Endodermal cell (in vitro differentiated cells): ENCODE results near the gene BCAN. TPM values are rescaled to one million over a fixed set of nuclear protein-coding genes. Genes with fewer than 3 reads are reported as not detected.
A peak's percentile ranks its signal among the peaks of the same experiment; 100 is the strongest.
"Not testable (repeated sequence)": the region's sequence is repeated elsewhere in the genome, so short reads cannot be mapped to it uniquely, and the experiment has no call there.

ENCODE experiments used
- DNase-seq: peaks from one replicate; pipeline ENCODE4 v3.0.0-alpha.2; 2017
- H3K27ac ChIP-seq: 2 replicates; pipeline ENCODE4 v1.5.1; 2013; ENCODE audit warnings: mild to moderate bottlenecking, low read depth, low read length, moderate library complexity
- H3K27me3 ChIP-seq: 2 replicates; pipeline ENCODE4 v1.6.1; 2013; ENCODE audit warnings: mild to moderate bottlenecking, low read length, moderate library complexity; ENCODE audit not compliant: insufficient read depth, control insufficient read depth, poor library complexity, severe bottlenecking
- H3K36me3 ChIP-seq: 2 replicates; pipeline ENCODE4 v1.7.0; 2013; ENCODE audit warnings: mild to moderate bottlenecking, low read length, moderate library complexity; ENCODE audit not compliant: control insufficient read depth, insufficient read depth
- H3K4me1 ChIP-seq: one replicate; pipeline ENCODE4 v1.7.0; 2013; ENCODE audit warnings: low read length; ENCODE audit not compliant: control insufficient read depth, insufficient read depth
- H3K4me3 ChIP-seq: 2 replicates; pipeline ENCODE4 v1.5.1; 2013; ENCODE audit warnings: mild to moderate bottlenecking, low read length, moderate library complexity
- H3K9ac ChIP-seq: 2 replicates; pipeline ENCODE4 v1.6.1; 2013; ENCODE audit warnings: mild to moderate bottlenecking, low read length, moderate library complexity; ENCODE audit not compliant: poor library complexity, severe bottlenecking; ENCODE audit errors: extremely low read depth
- H3K9me3 ChIP-seq: 2 replicates; pipeline ENCODE4 v1.6.1; 2013; ENCODE audit warnings: mild to moderate bottlenecking, low read length, moderate library complexity; ENCODE audit not compliant: control insufficient read depth
- H3K27ac Mint-ChIP-seq: 2 replicates; pipeline ENCODE4 v1.8.0; 2020; ENCODE audit warnings: mixed read lengths
- H3K27me3 Mint-ChIP-seq: 2 replicates; pipeline ENCODE4 v1.8.0; 2021; ENCODE audit warnings: mild to moderate bottlenecking, mixed read lengths; ENCODE audit not compliant: insufficient read depth
- H3K36me3 Mint-ChIP-seq: 2 replicates; pipeline ENCODE4 v1.8.0; 2020; ENCODE audit warnings: low read depth, mixed read lengths
- H3K4me1 Mint-ChIP-seq: 2 replicates; pipeline ENCODE4 v1.8.0; 2020; ENCODE audit warnings: mixed read lengths
- H3K4me3 Mint-ChIP-seq: 2 replicates; pipeline ENCODE4 v1.8.0; 2020; ENCODE audit warnings: mild to moderate bottlenecking, moderate library complexity, mixed read lengths
- H3K9me3 Mint-ChIP-seq: 2 replicates; pipeline ENCODE4 v1.8.0; 2020; ENCODE audit warnings: mild to moderate bottlenecking, mixed read lengths
- CTCF ChIP-seq: fragments of 200-600 bp; sonication (generic); conservative IDR thresholded peaks from 2 replicates; pipeline ENCODE4 v1.5.0; 2021; ENCODE audit warnings: antibody characterized with exemption, mild to moderate bottlenecking
- WGBS, 2 experiments: methylation state at CpG; one replicate each; pipeline versions ENCODE4 v1.1.5 to v1.1.7; 2013; ENCODE audit warnings: missing lambda C conversion rate in 2 of 2, mixed read lengths in 1 of 2; ENCODE audit not compliant: insufficient coverage in 1 of 2, insufficient read length in 1 of 2; 5-methylcytosine and 5-hydroxymethylcytosine counted together
- total RNA-seq, 2 donors: library from RNA; stranded (reverse); fragmentation: NEBNext Ultra II Directional in 1 of 2; extraction: Animal tissue kit (Norgen Biotek cat#: 25700) in 1 of 2; gene quantifications; 2 replicates in 1 of 2; 3 replicates in 1 of 2; pipeline ENCODE4 v1.2.1, GENCODE V29; 2021

BCAN gene
- total RNA-seq, 2 donors from 2014 or later, result 0.31 TPM; not detected in 1

- Histone ChIP-seq H3K4me3 (no peak overlapping the region), H3K9ac (no peak overlapping the region), H3K36me3 (no peaks in the 10 kb centered on the region), H3K4me1 (no peaks in the 10 kb centered on the region), H3K9me3 (no peaks in the 10 kb centered on the region), H3K27me3 (no peaks in the 10 kb centered on the region), H3K27ac (no peak overlapping the region)
- H3K4me1 Mint-ChIP-seq, result no peaks in the 10 kb centered on the region
- no peak overlapping the region for H3K27ac Mint-ChIP-seq
- no peak overlapping the region for H3K4me3 Mint-ChIP-seq
- no peaks in the 10 kb centered on the region for H3K36me3 Mint-ChIP-seq
- peaks cover 5% of the 10 kb centered on the region for H3K27me3 Mint-ChIP-seq
- peak; percentile 85 for TF ChIP-seq CTCF
- no peaks in the 10 kb centered on the region for H3K9me3 Mint-ChIP-seq
- peak; percentile 86 for DNase-seq
- 37 to 44% methylated on average over 7 of the region's 7 CpGs for WGBS, 2 experiments
Measured at GRCh38 chr1:156608036-156608674, 33.8 kb upstream of the BCAN start.

- no peaks in the 10 kb centered on the region for H3K4me1 ChIP-seq
Measured at GRCh38 chr1:156608981-156609380, 32.9 kb upstream of the BCAN start.

GRCh38 chr1:156610072-156610471, 31.8 kb upstream of the BCAN start:
- not testable (repeated sequence) for H3K9me3 ChIP-seq, H3K4me3 Mint-ChIP-seq, H3K9ac ChIP-seq, H3K27me3 ChIP-seq, H3K27ac ChIP-seq, H3K36me3 Mint-ChIP-seq, H3K36me3 ChIP-seq, DNase-seq, H3K4me1 Mint-ChIP-seq, H3K9me3 Mint-ChIP-seq, H3K4me3 ChIP-seq, H3K27ac Mint-ChIP-seq, H3K4me1 ChIP-seq
- H3K27me3 Mint-ChIP-seq, result peaks cover 12% of the 10 kb centered on the region
- WGBS, 2 experiments, result 87 to 90% methylated on average over 7 to 9 of the region's 9 CpGs

More at GRCh38 chr1:156608981-156609380, 32.9 kb upstream of the BCAN start:
- H3K27me3 ChIP-seq, result no peaks in the 10 kb centered on the region
- H3K9ac ChIP-seq, result no peak overlapping the region
- H3K4me1 Mint-ChIP-seq, result no peaks in the 10 kb centered on the region
- 26 to 59% methylated on average over 2 to 6 of the region's 6 CpGs for WGBS, 2 experiments
- H3K27me3 Mint-ChIP-seq, result peaks cover 5% of the 10 kb centered on the region
- H3K27ac Mint-ChIP-seq, result no peak overlapping the region
- no peak overlapping the region for H3K27ac ChIP-seq
- DNase-seq, result peak; percentile 73
- no peaks in the 10 kb centered on the region for H3K9me3 Mint-ChIP-seq
- no peak overlapping the region for H3K4me3 ChIP-seq
- H3K36me3 Mint-ChIP-seq, result no peaks in the 10 kb centered on the region
- no peaks in the 10 kb centered on the region for H3K9me3 ChIP-seq
- TF ChIP-seq CTCF, result peak; percentile 81
- H3K4me3 Mint-ChIP-seq, result no peak overlapping the region
- no peaks in the 10 kb centered on the region for H3K36me3 ChIP-seq

- H3K36me3 Mint-ChIP-seq, result no peaks in the 10 kb centered on the region
- WGBS, 2 experiments, result 72 to 78% methylated on average over 2 to 3 of the region's 3 CpGs
- no peak overlapping the region for H3K27ac ChIP-seq
Measured at GRCh38 chr1:156612666-156613065, 29.3 kb upstream of the BCAN start.

More at GRCh38 chr1:156612666-156613065, 29.3 kb upstream of the BCAN start:
- no peaks in the 10 kb centered on the region for H3K4me1 ChIP-seq
- H3K27me3 ChIP-seq, result no peaks in the 10 kb centered on the region
- H3K4me3 ChIP-seq, result no peak overlapping the region
- Mint-ChIP-seq H3K9me3 (no peaks in the 10 kb centered on the region), H3K4me1 (peaks cover 4% of the 10 kb centered on the region), H3K27me3 (peaks cover 19% of the 10 kb centered on the region), H3K4me3 (no peak overlapping the region), H3K27ac (peak overlapping the region; percentile 29)
- no peak for TF ChIP-seq CTCF
- no peak overlapping the region for H3K9ac ChIP-seq
- H3K36me3 ChIP-seq, result no peaks in the 10 kb centered on the region
- DNase-seq, result no peak
- H3K9me3 ChIP-seq, result no peaks in the 10 kb centered on the region
